ENCODE results near the gene ADAMTS6.

DNA sequence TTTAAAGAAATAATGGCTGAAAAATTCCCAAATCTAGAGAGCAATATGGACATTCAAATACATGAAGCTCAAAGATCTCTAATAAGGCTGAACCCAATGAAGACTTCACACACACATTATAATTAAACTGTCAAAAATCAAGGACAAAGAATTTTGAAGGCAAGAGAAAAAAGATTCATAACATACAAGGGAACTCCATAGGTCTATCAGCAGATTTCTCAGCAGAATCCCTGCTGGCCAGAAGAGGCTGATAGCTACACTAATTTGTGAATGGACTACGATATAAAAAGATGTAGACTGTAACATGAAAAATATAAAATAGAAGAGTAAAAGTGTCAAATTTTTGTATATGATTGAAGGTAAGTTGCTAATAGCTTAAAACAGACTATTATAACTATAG is 251.9 kb downstream of the ADAMTS6 start:
- TF ChIP-seq CTCF (IDR thresholded peaks at IDR 0.05; ENCODE audit: poor library complexity), result no peak
- TF ChIP-seq EZH2 (IDR thresholded peaks at IDR 0.05; ENCODE audit: borderline replicate concordance), result no peak
- no peak for TF ChIP-seq EZH2phosphoT487 (IDR thresholded peaks at IDR 0.05; ENCODE audit: low read depth, severe bottlenecking, unreplicated experiment)

Data from hepatocyte (in vitro differentiated cells).